GM20431 (cell line): ENCODE results near the gene GALNT8.

ENCODE experiments used
- in situ Hi-C: fragments of 300-500 bp; cut with MseI, MboI; formaldehyde crosslinking; loops from one replicate; pipeline ENCODE4 v1.15.0; 2020; ENCODE audit warnings: low sequenced_read_pairs; ENCODE audit not compliant: unreplicated experiment

Gene GALNT8

GRCh38 chr12:4791497-4791896 lies 71.3 kb downstream of the GALNT8 start:
- in situ Hi-C loops: no loop called here

- in situ Hi-C loops: no loop called here
Observed at GRCh38 chr12:4794491-4794890, 74.3 kb downstream of the GALNT8 start.

- in situ Hi-C loops: no loop called here
Observed at GRCh38 chr12:4796216-4796615, 76.0 kb downstream of the GALNT8 start.

GRCh38 chr12:4796694-4797482 lies 76.7 kb downstream of the GALNT8 start:
- in situ Hi-C loops: no loop called here

- in situ Hi-C loops: no loop called here
Observed at GRCh38 chr12:4800555-4800954, 80.4 kb downstream of the GALNT8 start.

- in situ Hi-C loops: no loop called here
Observed at GRCh38 chr12:4802841-4803240, 82.6 kb downstream of the GALNT8 start.

- in situ Hi-C loops: no loop called here
Observed at GRCh38 chr12:4806439-4807115, 86.4 kb downstream of the GALNT8 start.

- in situ Hi-C loops: no loop called here
Observed at GRCh38 chr12:4807116-4807783, 87.0 kb downstream of the GALNT8 start.

- in situ Hi-C loops: no loop called here
Observed at GRCh38 chr12:4807813-4808212, 87.6 kb downstream of the GALNT8 start.

GRCh38 chr12:4809013-4809448 lies 88.8 kb downstream of the GALNT8 start:
- in situ Hi-C loops: no loop called here

- in situ Hi-C loops: no loop called here
Observed at GRCh38 chr12:4809449-4810218, 89.4 kb downstream of the GALNT8 start.

GRCh38 chr12:4810219-4810671 lies 90.0 kb downstream of the GALNT8 start:
- in situ Hi-C loops: no loop called here

GRCh38 chr12:4812624-4813327 lies 92.6 kb downstream of the GALNT8 start:
- in situ Hi-C loops: no loop called here

- in situ Hi-C loops: no loop called here
Observed at GRCh38 chr12:4813741-4814140, 93.5 kb downstream of the GALNT8 start.

GRCh38 chr12:4814485-4814884 lies 94.3 kb downstream of the GALNT8 start:
- in situ Hi-C loops: no loop called here

GRCh38 chr12:4816744-4817525 lies 96.7 kb downstream of the GALNT8 start:
- in situ Hi-C loops: no loop called here

GRCh38 chr12:4817880-4818279 lies 97.7 kb downstream of the GALNT8 start:
- in situ Hi-C loops: no loop called here

- in situ Hi-C loops: no loop called here
Observed at GRCh38 chr12:4819654-4820053, 99.5 kb downstream of the GALNT8 start.

GRCh38 chr12:4820971-4821370 lies 100.8 kb downstream of the GALNT8 start:
- in situ Hi-C loops: no loop called here
